Neural cell (in vitro differentiated cells): Measurements from ENCODE around the gene ZNF346.

Source experiments
- CTCF ChIP-seq: fragments of 450-650 bp; IDR thresholded peaks from 2 replicates; pipeline ENCODE4 v1.5.1; 2014; ENCODE audit warnings: antibody characterized with exemption, mild to moderate bottlenecking, moderate library complexity; ENCODE audit not compliant: poor library complexity, severe bottlenecking
- EP300 ChIP-seq: fragments of 450-650 bp; conservative IDR thresholded peaks from 2 replicates; pipeline ENCODE4 v1.6.1; 2014; ENCODE audit warnings: antibody characterized with exemption, mild to moderate bottlenecking, moderate library complexity; ENCODE audit not compliant: poor library complexity, severe bottlenecking
- EZH2 ChIP-seq: fragments of 200-600, 300-800 bp; shearing (Covaris generic), sonication (generic); IDR thresholded peaks from 2 replicates; pipeline ENCODE4 v1.6.1; 2014; ENCODE audit warnings: antibody characterized with exemption, low read length, borderline replicate concordance, mild to moderate bottlenecking; ENCODE audit not compliant: insufficient read depth, poor library complexity, severe bottlenecking
- POLR2AphosphoS5 ChIP-seq: IDR thresholded peaks from 2 replicates; pipeline ENCODE4 v1.6.1; 2012
- RAD21 ChIP-seq: fragments of 450-650 bp; conservative IDR thresholded peaks from 2 replicates; pipeline ENCODE4 v1.6.1; 2014; ENCODE audit warnings: antibody characterized with exemption, mild to moderate bottlenecking, moderate library complexity
- REST ChIP-seq: IDR thresholded peaks from 2 replicates; pipeline ENCODE4 v1.6.1; 2012; ENCODE audit warnings: borderline replicate concordance
- SMC3 ChIP-seq: fragments of 450-650 bp; conservative IDR thresholded peaks from 2 replicates; pipeline ENCODE4 v1.6.1; 2014; ENCODE audit warnings: antibody characterized with exemption, mild to moderate bottlenecking, moderate library complexity; ENCODE audit not compliant: poor library complexity
- TAF1 ChIP-seq: IDR thresholded peaks from 2 replicates; pipeline ENCODE4 v1.6.1; 2012; ENCODE audit warnings: low read depth

- TF ChIP-seq CTCF: no peak
- no peak for TF ChIP-seq REST
- TF ChIP-seq RAD21: no peak
- TF ChIP-seq EZH2: no peak
- TF ChIP-seq TAF1: no peak
- TF ChIP-seq EP300: no peak
- no peak for TF ChIP-seq POLR2AphosphoS5
- TF ChIP-seq SMC3: no peak
These were observed 27.4 kb upstream of the ZNF346 start for GRCh38 chr5:176995122-176995490.
